IMR-90 (cell line): Measurements from ENCODE around the gene CCDC102A.

Experiments used
- BHLHE40 ChIP-seq: fragments of 150-350 bp; IDR thresholded peaks from 2 replicates; pipeline ENCODE4 v1.6.1; 2016; ENCODE audit warnings: mild to moderate bottlenecking, low read depth, low read length
- CHD1 ChIP-seq: IDR thresholded peaks from 2 replicates; pipeline ENCODE4 v1.6.1; 2012; ENCODE audit warnings: low read depth, low read length, improper control_type of control experiment
- CTCF ChIP-seq: conservative IDR thresholded peaks from 2 replicates; pipeline ENCODE4 v1.5.1; 2012; ENCODE audit warnings: mild to moderate bottlenecking, low read depth, low read length, improper control_type of control experiment
- ELK1 ChIP-seq: fragments of 150-350 bp; IDR thresholded peaks from 2 replicates; pipeline ENCODE4 v1.6.1; 2016; ENCODE audit warnings: low read depth, mild to moderate bottlenecking, low read length, moderate library complexity, borderline replicate concordance
- FOS ChIP-seq: fragments of 150-350 bp; IDR thresholded peaks from 2 replicates; pipeline ENCODE4 v1.6.1; 2016; ENCODE audit warnings: low read depth, low read length
- MAZ ChIP-seq: IDR thresholded peaks from 2 replicates; pipeline ENCODE4 v1.6.1; 2012; ENCODE audit warnings: low read depth, mild to moderate bottlenecking, low read length, improper control_type of control experiment, moderate library complexity, borderline replicate concordance
- MXI1 ChIP-seq: IDR thresholded peaks from 2 replicates; pipeline ENCODE4 v1.6.1; 2012; ENCODE audit warnings: low read depth, mild to moderate bottlenecking, low read length, moderate library complexity, borderline replicate concordance
- NFE2L2 ChIP-seq: fragments of 150-350 bp; IDR thresholded peaks from 2 replicates; pipeline ENCODE4 v1.6.1; 2016; ENCODE audit warnings: low read depth, mild to moderate bottlenecking, low read length
- POLR2A ChIP-seq: IDR thresholded peaks from 2 replicates; pipeline ENCODE4 v1.6.1; 2012; ENCODE audit warnings: mild to moderate bottlenecking, low read depth, low read length
- RAD21 ChIP-seq: IDR thresholded peaks from 2 replicates; pipeline ENCODE4 v1.6.1; 2012; ENCODE audit warnings: low read length, improper control_type of control experiment
- RFX5 ChIP-seq: IDR thresholded peaks from 2 replicates; pipeline ENCODE4 v1.8.0; 2012; ENCODE audit warnings: low read depth, mild to moderate bottlenecking, low read length, moderate library complexity
- SMC3 ChIP-seq: fragments of 150-350 bp; IDR thresholded peaks from 2 replicates; pipeline ENCODE4 v1.6.1; 2016; ENCODE audit warnings: low read depth, mild to moderate bottlenecking, antibody characterized with exemption, low read length, moderate library complexity
- USF2 ChIP-seq: fragments of 150-350 bp; IDR thresholded peaks from 2 replicates; pipeline ENCODE4 v1.6.1; 2017; ENCODE audit warnings: mild to moderate bottlenecking, antibody characterized with exemption, low read length, low read depth

- no peak for TF ChIP-seq CTCF
- TF ChIP-seq NFE2L2: no peak
- no peak for TF ChIP-seq CHD1
- no peak for TF ChIP-seq RAD21
- no peak for TF ChIP-seq SMC3
- TF ChIP-seq ELK1: no peak
- no peak for TF ChIP-seq POLR2A
- TF ChIP-seq MAZ: no peak
- TF ChIP-seq RFX5: no peak
- TF ChIP-seq BHLHE40: no peak
- TF ChIP-seq USF2: no peak
- TF ChIP-seq MXI1: no peak
- TF ChIP-seq FOS: no peak
Measured at GRCh38 chr16:57470711-57471110, 65.7 kb downstream of the CCDC102A start.
